Endothelial cell of umbilical vein (primary cell): Measurements from ENCODE around the gene SPATA6L. TPM values are rescaled to one million over a fixed set of nuclear protein-coding genes. Genes with fewer than 3 reads are reported as not detected.

Source experiments
- BruUV-seq: library from RNA; stranded (reverse); fragments of 400-500 nt; replicated peaks from 2 replicates; lab custom pipeline; 2021; lab: Mats Ljungman, UMichigan
- CTCF ChIA-PET: fragments of 300-600, 350-600 bp; sonication (Branson Sonifier 250); formaldehyde crosslinking; loops from one replicate; lab custom pipeline; 2021; ENCODE audit warnings: antibody characterized with exemption, inconsistent platforms; lab: Charles Lee
- POLR2A ChIA-PET: fragments of 300-600, 350-600 bp; sonication (Branson Sonifier 250); formaldehyde crosslinking; loops from one replicate; lab custom pipeline; 2021; ENCODE audit warnings: antibody characterized with exemption, inconsistent platforms; lab: Charles Lee
- DNase-seq: peaks from one replicate; pipeline ENCODE4 v3.0.0-alpha.2; 2011; ENCODE audit warnings: low read depth, low spot score
- FAIRE-seq: peaks from 2 replicates; lab custom pipeline; 2011; peaks lifted over from hg19 to GRCh38; lab: Jason Lieb, UNC
- H2AFZ ChIP-seq: 2 replicates; pipeline ENCODE4 v1.6.0; 2012; ENCODE audit warnings: low read depth, low read length, control low read depth, inconsistent platforms
- H3K27ac ChIP-seq: 2 replicates; pipeline ENCODE4 v1.5.1; 2011; ENCODE audit warnings: low read depth, mild to moderate bottlenecking, control low read depth, low read length, moderate library complexity; ENCODE audit not compliant: insufficient read depth
- H3K27me3 ChIP-seq, 2 experiments: 2 replicates each; pipeline versions ENCODE4 v1.6.0 to v1.6.1; 2011; ENCODE audit warnings: low read length in 2 of 2, mixed read lengths in 1 of 2; ENCODE audit not compliant: control insufficient read depth in 2 of 2, insufficient read depth in 2 of 2
- H3K36me3 ChIP-seq, 2 experiments: 2 replicates in 1 of 2; 3 replicates in 1 of 2; pipeline ENCODE4 v1.5.1; 2011; ENCODE audit warnings: low read length in 2 of 2, mild to moderate bottlenecking in 1 of 2, moderate library complexity in 1 of 2; ENCODE audit not compliant: control insufficient read depth in 2 of 2, insufficient read depth in 2 of 2; ENCODE audit errors: extremely low read depth in 1 of 2
- H3K4me1 ChIP-seq: 3 replicates; pipeline ENCODE4 v1.5.1; 2011; ENCODE audit warnings: mild to moderate bottlenecking, low read length; ENCODE audit not compliant: control insufficient read depth, insufficient read depth; ENCODE audit errors: extremely low read depth
- H3K4me2 ChIP-seq: 2 replicates; pipeline ENCODE4 v1.6.1; 2011; ENCODE audit warnings: low read length, control low read depth, mixed read lengths; ENCODE audit not compliant: insufficient read depth
- H3K4me3 ChIP-seq, 3 experiments: fragments of 200-600 bp in 1 of 3; sonication (generic), shearing (Covaris generic) in 1 of 3; replicated peaks in 1 of 3; 2 replicates each; pipeline ENCODE4 v1.5.1; 2011 to 2016; ENCODE audit warnings: control low read depth in 3 of 3, low read length in 3 of 3, mild to moderate bottlenecking in 2 of 3, inconsistent platforms in 1 of 3, low read depth in 1 of 3, moderate library complexity in 1 of 3; ENCODE audit not compliant: insufficient read depth in 1 of 3
- H3K79me2 ChIP-seq: 2 replicates; pipeline ENCODE4 v1.6.0; 2012; ENCODE audit warnings: low read length, inconsistent platforms; ENCODE audit not compliant: control insufficient read depth, insufficient read depth
- H3K9ac ChIP-seq: replicated peaks from 2 replicates; pipeline ENCODE3; 2011; ENCODE audit warnings: low read length, control low read depth; ENCODE audit not compliant: insufficient read depth; ENCODE audit errors: extremely low read depth
- H3K9me1 ChIP-seq: replicated peaks from 3 replicates; pipeline ENCODE4 v1.6.0; 2011; ENCODE audit warnings: mild to moderate bottlenecking, low read length; ENCODE audit not compliant: control insufficient read depth, insufficient read depth; ENCODE audit errors: extremely low read depth
- H3K9me3 ChIP-seq: replicated peaks from 2 replicates; pipeline ENCODE4 v1.5.1; 2012; ENCODE audit warnings: low read length, inconsistent platforms; ENCODE audit not compliant: control insufficient read depth, insufficient read depth
- H4K20me1 ChIP-seq: replicated peaks from 2 replicates; pipeline ENCODE3; 2011; ENCODE audit warnings: mild to moderate bottlenecking, low read length; ENCODE audit not compliant: control insufficient read depth, insufficient read depth; ENCODE audit errors: extremely low read depth
- EZH2 ChIP-seq: IDR thresholded peaks from 2 replicates; pipeline ENCODE4 v1.6.1; 2012; ENCODE audit warnings: borderline replicate concordance, low read depth, mild to moderate bottlenecking, moderate library complexity, low read length, inconsistent platforms; ENCODE audit not compliant: severe bottlenecking
- FOS ChIP-seq: IDR thresholded peaks from 2 replicates; pipeline ENCODE4 v1.6.1; 2011; ENCODE audit warnings: mild to moderate bottlenecking, low read length, moderate library complexity, borderline replicate concordance; ENCODE audit not compliant: insufficient read depth
- GATA2 ChIP-seq: IDR thresholded peaks from 2 replicates; pipeline ENCODE4 v1.7.0; 2011; ENCODE audit warnings: low read depth, mild to moderate bottlenecking, moderate library complexity, mixed read lengths, low read length; ENCODE audit not compliant: insufficient read length, insufficient read depth
- JUN ChIP-seq: IDR thresholded peaks from 2 replicates; pipeline ENCODE4 v1.6.1; 2011; ENCODE audit warnings: borderline replicate concordance, low read depth; ENCODE audit not compliant: insufficient read length, insufficient read depth
- MYC ChIP-seq: IDR thresholded peaks from one replicate; pipeline ENCODE4 v1.6.1; 2011; ENCODE audit warnings: mild to moderate bottlenecking, low read depth, low read length
- POLR2A ChIP-seq: IDR thresholded peaks from 2 replicates; pipeline ENCODE4 v1.6.1; 2012; ENCODE audit warnings: low read depth, mild to moderate bottlenecking, control low read depth, low read length
- POLR2AphosphoS5 ChIP-seq: IDR thresholded peaks from 2 replicates; pipeline ENCODE4 v1.6.1; 2012; ENCODE audit warnings: low read depth, mild to moderate bottlenecking, control low read depth, low read length, moderate library complexity; ENCODE audit not compliant: insufficient read depth
- dilution Hi-C: fragments of 300-500 bp; cut with MboI; formaldehyde crosslinking; loops from one replicate; pipeline ENCODE4 v1.15.0; 2019; ENCODE audit warnings: low sequenced_read_pairs; ENCODE audit not compliant: extremely low pct_ligation_motif_present
- intact Hi-C: fragments of 100-400 bp; cut with micrococcal nuclease; formaldehyde crosslinking; loops from one replicate; pipeline ENCODE4 v1.10.0; 2022
- polyA plus RNA-seq, 4 experiments: library from polyadenylated mRNA; depleted of rRNA in 3 of 4; stranded (reverse) in 3 of 4; unstranded in 1 of 4; fragments of >200 nt; gene quantifications; 2 replicates each; pipeline versions ENCODE4 v1.2.1 to v1.2.3, GENCODE V29; 2011 to 2012; ENCODE audit warnings: missing spikeins in 1 of 4
- total RNA-seq: library from RNA; stranded (reverse); gene quantifications from 2 replicates; pipeline ENCODE4 v1.2.3, GENCODE V29; 2021
- TF ChIP-seq, protein P1 (sequence below): IDR thresholded peaks from 2 replicates; pipeline ENCODE4 v1.6.1; 2011; ENCODE audit not compliant: insufficient read depth, insufficient read length
- TF ChIP-seq, protein P2 (sequence below), 2 donors: IDR thresholded peaks; 1 replicate in 1 of 2; 2 replicates in 1 of 2; pipeline ENCODE4 v1.5.1; 2011; ENCODE audit warnings: low read length in 2 of 2, mild to moderate bottlenecking in 2 of 2, moderate library complexity in 2 of 2, control low read depth in 1 of 2, inconsistent platforms in 1 of 2, low read depth in 1 of 2; ENCODE audit not compliant: insufficient read depth in 1 of 2; ENCODE audit errors: extremely low read depth in 1 of 2

SPATA6L gene
- total and polyA plus RNA-seq, 2 donors (not counting 3 experiments of a cell fraction or from before 2014, with no cell fraction given), result 0.40 to 1.5 TPM

DNA sequence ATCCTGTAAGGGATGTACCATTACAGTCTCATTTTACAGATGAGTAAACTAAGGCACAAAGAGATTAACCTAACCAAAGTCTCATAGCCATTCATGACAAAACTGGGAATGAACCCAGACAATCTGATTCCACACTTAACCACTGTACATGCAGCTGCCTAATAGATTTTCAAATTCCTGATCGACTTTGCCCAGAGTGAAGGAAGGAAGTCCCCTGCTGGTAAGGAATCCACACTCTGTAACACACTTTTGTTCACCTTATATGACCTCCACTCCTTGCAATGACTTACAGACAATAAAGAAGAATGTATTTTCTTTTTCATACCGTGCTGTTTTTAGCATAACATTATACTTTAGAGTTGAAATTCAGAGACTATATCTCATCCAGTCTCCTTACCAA, 35.4 kb downstream of the SPATA6L start:
- no peak for FAIRE-seq
- H3K36me3 ChIP-seq, result no peaks in the 10 kb centered on the region
- ChIA-PET CTCF (no interaction called here), POLR2A (no interaction called here)
- dilution Hi-C loops, result no loop called here
- H3K9me1 ChIP-seq, result no peaks in the 10 kb centered on the region
- no peak overlapping the region for H3K4me3 ChIP-seq
- no peaks in the 10 kb centered on the region for H4K20me1 ChIP-seq
- BruUV-seq, result no TSS peak
- no peaks in the 10 kb centered on the region for H3K9me3 ChIP-seq
- H3K79me2 ChIP-seq, result no peaks in the 10 kb centered on the region
- H3K4me1 ChIP-seq, result no peaks in the 10 kb centered on the region
- no peaks in the 10 kb centered on the region for H3K27me3 ChIP-seq
- H3K4me2 ChIP-seq, result no peak overlapping the region
- peak; percentile 4 for DNase-seq
- no peak overlapping the region for H3K27ac ChIP-seq
- TF ChIP-seq JUN (no peak), POLR2AphosphoS5 (no peak)
- intact Hi-C loops, result no loop called here
- no peak overlapping the region for H3K9ac ChIP-seq
- H2AFZ ChIP-seq, result peak overlapping the region; percentile 11

DNA sequence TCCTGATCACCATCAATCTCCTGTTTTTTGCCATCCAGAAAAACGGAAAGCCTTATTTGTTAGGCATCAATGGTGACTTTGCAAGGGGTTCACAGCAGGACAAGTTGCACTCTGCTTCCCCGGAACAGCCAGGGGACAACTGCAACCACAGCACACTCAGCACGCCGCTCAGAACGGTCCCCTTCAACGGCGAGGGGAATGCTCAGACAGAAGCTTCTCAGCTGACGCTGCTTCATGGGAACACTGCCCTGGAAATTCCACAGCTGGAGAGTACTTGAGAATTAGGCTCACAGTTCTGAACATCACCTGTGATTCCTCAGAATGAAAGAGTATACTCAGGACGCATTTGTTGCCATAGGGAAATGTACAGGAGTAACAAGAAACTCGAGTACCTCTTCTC, 44.3 kb downstream of the SPATA6L start:
- Histone ChIP-seq H3K79me2 (no peaks in the 10 kb centered on the region), H3K4me3 (no peak overlapping the region), H4K20me1 (no peaks in the 10 kb centered on the region), H3K9me3 (no peaks in the 10 kb centered on the region), H3K9ac (no peak overlapping the region), H3K4me1 (peaks cover 6% of the 10 kb centered on the region), H3K9me1 (no peaks in the 10 kb centered on the region), H3K27me3 (no peaks in the 10 kb centered on the region), H3K36me3 (no peaks in the 10 kb centered on the region), H2AFZ (no peak overlapping the region), H3K27ac (no peak overlapping the region), H3K4me2 (no peak overlapping the region)
- TF ChIP-seq POLR2AphosphoS5 (no peak), FOS (no peak), POLR2A (no peak), MYC (no peak), JUN (no peak), GATA2 (no peak), EZH2 (no peak)
- TF ChIP-seq, protein P1, sequence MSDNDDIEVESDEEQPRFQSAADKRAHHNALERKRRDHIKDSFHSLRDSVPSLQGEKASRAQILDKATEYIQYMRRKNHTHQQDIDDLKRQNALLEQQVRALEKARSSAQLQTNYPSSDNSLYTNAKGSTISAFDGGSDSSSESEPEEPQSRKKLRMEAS, result no peak
- TF ChIP-seq, protein P2, sequence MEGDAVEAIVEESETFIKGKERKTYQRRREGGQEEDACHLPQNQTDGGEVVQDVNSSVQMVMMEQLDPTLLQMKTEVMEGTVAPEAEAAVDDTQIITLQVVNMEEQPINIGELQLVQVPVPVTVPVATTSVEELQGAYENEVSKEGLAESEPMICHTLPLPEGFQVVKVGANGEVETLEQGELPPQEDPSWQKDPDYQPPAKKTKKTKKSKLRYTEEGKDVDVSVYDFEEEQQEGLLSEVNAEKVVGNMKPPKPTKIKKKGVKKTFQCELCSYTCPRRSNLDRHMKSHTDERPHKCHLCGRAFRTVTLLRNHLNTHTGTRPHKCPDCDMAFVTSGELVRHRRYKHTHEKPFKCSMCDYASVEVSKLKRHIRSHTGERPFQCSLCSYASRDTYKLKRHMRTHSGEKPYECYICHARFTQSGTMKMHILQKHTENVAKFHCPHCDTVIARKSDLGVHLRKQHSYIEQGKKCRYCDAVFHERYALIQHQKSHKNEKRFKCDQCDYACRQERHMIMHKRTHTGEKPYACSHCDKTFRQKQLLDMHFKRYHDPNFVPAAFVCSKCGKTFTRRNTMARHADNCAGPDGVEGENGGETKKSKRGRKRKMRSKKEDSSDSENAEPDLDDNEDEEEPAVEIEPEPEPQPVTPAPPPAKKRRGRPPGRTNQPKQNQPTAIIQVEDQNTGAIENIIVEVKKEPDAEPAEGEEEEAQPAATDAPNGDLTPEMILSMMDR (IDR thresholded peaks at IDR 0.05; ENCODE audit: extremely low read depth in 1 of 2, insufficient read depth in 1 of 2, low read depth in 1 of 2, low read length in 2 of 2), result no peak
- dilution Hi-C loops (no loop called here), intact Hi-C loops (no loop called here)
- DNase-seq (no peak), FAIRE-seq (no peak)
- ChIA-PET POLR2A (no interaction called here), CTCF (interaction anchor here (2.7 kb wide), 1 partner anchor 18 kb away, joined by 8 read pairs; no protein-coding TSS in a partner anchor)
- BruUV-seq, result no TSS peak
